Amygdala (tissue), 56 donors: ENCODE measurements around the gene CLEC11A.
"Not testable (repeated sequence)": the region's sequence is repeated elsewhere in the genome, so short reads cannot be mapped to it uniquely, and the experiment has no call there.

ENCODE experiments used
- DNase-seq, 56 donors: peaks; one replicate each; lab custom pipeline; 2025; lab: John Stamatoyannopoulos, UW

CLEC11A gene

GRCh38 chr19:50750010-50750409, 26.8 kb downstream of the CLEC11A start:
- DNase-seq: no peak

DNA sequence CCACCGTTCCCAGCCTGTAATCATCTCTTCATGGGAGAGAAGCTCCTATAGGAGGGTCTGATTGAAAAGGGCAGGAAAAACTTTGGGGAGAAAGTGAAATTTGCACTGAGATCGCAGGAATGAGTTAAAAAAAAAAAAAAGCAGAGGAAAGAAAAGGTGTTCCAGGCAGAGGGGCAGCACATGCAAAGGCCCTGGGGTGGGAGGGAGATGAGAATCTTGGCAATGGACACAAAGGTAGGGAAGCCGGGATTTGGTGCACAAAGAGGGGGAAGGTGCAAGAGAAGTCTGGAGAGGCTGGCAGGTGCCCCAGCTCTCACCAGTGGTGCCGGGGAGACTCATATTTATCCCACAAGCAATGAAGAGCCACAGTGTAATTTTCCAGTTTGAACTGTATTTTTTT, 30.7 kb downstream of the CLEC11A start:
- DNase-seq: no peak

DNA sequence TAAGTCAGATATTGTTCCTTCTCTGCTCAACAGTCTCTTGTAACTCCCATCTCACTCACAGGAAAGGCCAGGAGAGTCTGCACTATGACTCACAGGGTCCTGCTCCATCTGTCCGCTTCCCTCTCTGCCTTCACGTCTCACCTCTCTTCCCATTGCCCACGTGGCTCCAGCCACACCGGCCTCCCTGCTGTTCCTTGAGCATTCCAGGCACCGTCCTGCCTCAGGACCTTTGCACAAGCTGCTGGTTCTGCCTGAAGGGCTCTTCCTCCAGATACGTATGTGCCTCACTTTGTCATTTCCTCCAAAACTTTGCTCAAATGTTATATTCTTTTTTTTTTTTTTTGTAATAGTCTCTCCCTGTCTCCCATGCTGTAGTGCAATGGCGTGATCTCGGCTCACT, 33.1 kb downstream of the CLEC11A start:
- DNase-seq: not testable (repeated sequence)

- DNase-seq: not testable (repeated sequence)
Measured at GRCh38 chr19:50757624-50758023, 34.5 kb downstream of the CLEC11A start.

DNA sequence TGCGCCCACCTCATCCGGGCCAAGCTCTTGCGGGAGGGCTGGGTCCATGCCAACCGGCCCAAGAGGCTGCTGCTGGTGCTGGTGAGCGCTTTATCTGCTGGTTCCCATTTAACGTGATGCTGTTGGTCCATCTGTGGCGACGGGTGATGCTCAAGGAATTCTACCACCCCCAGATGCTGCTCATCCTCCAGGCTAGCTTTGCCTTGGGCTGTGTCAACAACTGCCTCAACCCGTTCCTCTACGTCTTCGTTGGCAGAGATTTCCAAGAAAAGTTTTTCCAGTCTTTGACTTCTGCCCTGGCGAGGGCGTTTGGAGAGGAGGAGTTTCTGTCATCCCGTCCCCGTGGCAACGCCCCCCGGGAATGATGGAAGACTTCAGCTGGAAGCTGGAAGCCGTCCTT, 35.9 kb downstream of the CLEC11A start:
- not testable (repeated sequence) for DNase-seq

DNA sequence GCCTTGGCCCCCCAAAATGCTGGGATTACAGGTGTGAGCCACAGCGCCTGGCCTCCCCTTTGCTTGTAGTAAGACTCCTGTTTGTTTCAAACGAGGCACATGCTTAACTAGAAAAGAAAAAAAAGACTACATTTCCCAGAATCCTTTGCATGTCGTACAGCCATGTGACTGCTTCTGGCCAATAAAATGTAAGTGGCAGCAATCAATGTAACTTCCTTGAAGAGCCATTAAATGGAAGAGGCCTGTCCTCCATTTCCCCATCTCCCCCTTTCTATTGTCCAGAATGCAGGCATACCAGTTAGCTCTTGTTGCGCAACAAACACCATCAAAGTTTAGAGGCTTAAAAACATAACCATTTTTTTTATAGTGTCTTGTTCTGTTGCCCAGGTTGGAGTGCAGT, 36.7 kb downstream of the CLEC11A start:
- DNase-seq: no peak

- DNase-seq: not testable (repeated sequence)
Measured at GRCh38 chr19:50761501-50761900, 38.3 kb downstream of the CLEC11A start.

- not testable (repeated sequence) for DNase-seq
Measured at GRCh38 chr19:50763521-50763920, 40.4 kb downstream of the CLEC11A start.

DNA sequence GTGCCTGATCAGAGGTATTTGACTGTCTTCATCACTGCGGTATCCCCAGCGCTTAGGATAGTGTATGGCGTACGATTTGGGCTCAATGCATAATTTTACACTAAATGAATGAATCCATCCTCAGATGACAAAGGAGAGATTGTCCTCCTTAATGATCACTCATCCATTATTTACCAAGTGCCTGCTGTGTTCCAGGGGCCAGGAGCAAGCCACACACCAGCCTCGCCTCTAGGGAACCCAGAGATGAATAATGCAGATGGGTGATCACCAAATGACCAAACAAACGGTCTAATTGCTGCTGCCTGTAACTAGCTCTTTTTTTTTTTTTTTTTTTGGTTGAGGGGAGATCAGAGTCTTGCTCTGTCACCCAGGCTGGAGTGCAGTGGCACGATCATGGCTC, 41.2 kb downstream of the CLEC11A start:
- no peak for DNase-seq

- not testable (repeated sequence) for DNase-seq
Measured at GRCh38 chr19:50766746-50767145, 43.6 kb downstream of the CLEC11A start.

GRCh38 chr19:50767263-50767662, 44.1 kb downstream of the CLEC11A start:
- DNase-seq: not testable (repeated sequence)

DNA sequence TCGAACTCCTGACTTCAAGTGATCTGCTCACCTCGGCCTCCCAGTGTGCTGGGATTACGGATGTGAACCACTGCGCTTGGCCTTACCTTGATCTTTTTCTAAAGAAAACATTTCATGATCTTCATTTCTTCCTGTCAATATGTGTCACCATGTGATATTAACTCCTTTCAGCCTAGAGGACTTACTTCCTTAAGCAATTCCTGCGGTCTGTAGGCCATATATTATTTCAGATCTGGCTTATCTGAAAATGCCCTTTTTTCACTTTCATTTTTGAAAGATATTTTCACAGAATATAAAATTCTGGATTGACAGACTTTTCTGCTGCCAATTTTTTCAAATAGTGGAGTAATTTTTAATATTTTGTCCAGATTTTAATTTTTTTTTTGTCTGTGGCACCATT, 45.1 kb downstream of the CLEC11A start:
- DNase-seq: no peak

GRCh38 chr19:50770164-50770563, 47.0 kb downstream of the CLEC11A start, which contains the start of gene GPR32:
Gene GPR32 (plus strand): TSS chr19:50770464. CDS start chr19:50770601, 137 bp downstream.
- not testable (repeated sequence) for DNase-seq

GRCh38 chr19:50770888-50771287, 47.7 kb downstream of the CLEC11A start:
- no peak for DNase-seq

GRCh38 chr19:50772476-50772875, 49.3 kb downstream of the CLEC11A start:
- DNase-seq: no peak

- DNase-seq: not testable (repeated sequence)
Measured at GRCh38 chr19:50772912-50773311, 49.7 kb downstream of the CLEC11A start.

DNA sequence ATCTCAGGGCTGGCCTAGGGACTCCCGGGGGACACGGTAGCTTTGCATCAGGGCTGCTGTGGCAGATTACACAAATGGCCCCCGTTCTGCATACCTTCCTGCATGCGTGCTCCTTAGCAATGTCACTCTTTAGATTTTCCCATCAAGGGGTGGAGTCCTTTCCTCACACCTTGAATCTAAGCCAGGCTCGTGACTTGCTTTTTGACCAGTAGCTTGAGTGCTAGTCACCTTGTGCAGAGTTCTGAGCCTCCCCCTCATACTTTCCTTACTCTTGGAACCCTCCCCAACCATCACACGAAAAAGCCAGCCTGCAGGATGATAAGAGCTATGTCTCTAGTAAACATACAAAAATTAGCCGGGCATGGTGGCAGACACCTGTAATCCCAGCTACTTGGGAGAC, 50.3 kb downstream of the CLEC11A start:
- not testable (repeated sequence) for DNase-seq
